ENCODE data around the gene PCGF1.

GRCh38 chr2:74514368-74515270, 7.1 kb upstream of the PCGF1 start, which contains the start of gene TLX2:
- no peak for TF ChIP-seq POLR2A (IDR thresholded peaks at IDR 0.05; ENCODE audit: low read depth, low read length)
- no peak for TF ChIP-seq CTCF (conservative IDR thresholded peaks at IDR 0.05; ENCODE audit: low read depth, low read length)
- TF ChIP-seq USF2 (IDR thresholded peaks at IDR 0.05; ENCODE audit: low read depth, low read length): no peak
- no peak for TF ChIP-seq SMC3 (IDR thresholded peaks at IDR 0.05; ENCODE audit: low read depth, low read length)
- no peak for TF ChIP-seq BHLHE40 (IDR thresholded peaks at IDR 0.05; ENCODE audit: low read depth, low read length)
- TF ChIP-seq RCOR1 (IDR thresholded peaks at IDR 0.05; ENCODE audit: insufficient replicate concordance, low read length): no peak
- no peak for TF ChIP-seq CEBPB (IDR thresholded peaks at IDR 0.05; ENCODE audit: low read depth, low read length)
- no peak for TF ChIP-seq RAD21 (IDR thresholded peaks at IDR 0.05; ENCODE audit: low read length)
- TF ChIP-seq NFE2L2 (IDR thresholded peaks at IDR 0.05; ENCODE audit: low read depth, low read length): no peak
- TF ChIP-seq FOS (IDR thresholded peaks at IDR 0.05; ENCODE audit: low read depth, low read length): no peak
- TF ChIP-seq RFX5 (IDR thresholded peaks at IDR 0.05; ENCODE audit: low read depth, low read length): no peak
- no peak for TF ChIP-seq ELK1 (IDR thresholded peaks at IDR 0.05; ENCODE audit: borderline replicate concordance, low read depth, low read length)
- no peak for TF ChIP-seq MXI1 (IDR thresholded peaks at IDR 0.05; ENCODE audit: borderline replicate concordance, low read depth, low read length)
